ENCODE measurements around the gene EPB41. TPM values are rescaled to one million over a fixed set of nuclear protein-coding genes. Genes with fewer than 3 reads are reported as not detected.

EPB41 gene
- total RNA-seq, 1 donor = 9.5 TPM

- DNase-seq (ENCODE audit: low read depth) = no peak
These were observed 16.6 kb upstream of the EPB41 start for GRCh38 chr1:28897789-28898188.

GRCh38 chr1:28898405-28898881 lies 15.9 kb upstream of the EPB41 start:
- H3K4me3 ChIP-seq (ENCODE audit: low read depth, low read length) = no peak overlapping the region
- no peak for DNase-seq (ENCODE audit: low read depth)
- TF ChIP-seq CTCF (IDR thresholded peaks at IDR 0.05; ENCODE audit: insufficient read depth, low read depth, low read length) = no peak

More at GRCh38 chr1:28897789-28898188, 16.6 kb upstream of the EPB41 start:
- TF ChIP-seq CTCF (IDR thresholded peaks at IDR 0.05; ENCODE audit: insufficient read depth, low read depth, low read length) = no peak
- H3K4me3 ChIP-seq (ENCODE audit: low read depth, low read length) = no peak overlapping the region

- no peak for DNase-seq (ENCODE audit: low read depth)
- no peak for TF ChIP-seq CTCF (IDR thresholded peaks at IDR 0.05; ENCODE audit: insufficient read depth, low read depth, low read length)
- no peak overlapping the region for H3K4me3 ChIP-seq (ENCODE audit: low read depth, low read length)
These were observed 15.1 kb upstream of the EPB41 start for GRCh38 chr1:28899267-28899666.

DNA sequence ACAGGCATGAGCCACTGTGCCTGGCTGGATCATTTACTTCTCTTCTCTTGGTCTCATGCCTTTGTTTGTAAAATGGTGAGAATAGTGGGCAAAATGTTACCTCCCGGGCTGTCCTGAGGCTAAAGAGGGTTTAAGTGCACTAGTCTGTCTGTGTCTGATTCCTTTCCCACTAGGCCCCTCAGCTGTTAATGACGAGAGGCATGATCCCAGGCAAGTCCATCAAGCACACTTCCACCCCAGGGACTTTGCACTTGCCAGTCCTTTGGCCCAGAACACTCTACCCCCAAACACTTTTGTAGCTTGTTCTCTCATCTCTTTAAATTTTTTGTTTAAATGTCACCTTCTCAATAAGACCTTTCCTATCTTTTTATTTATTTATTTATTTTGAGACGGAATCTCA lies 13.8 kb upstream of the EPB41 start:
- no peak for DNase-seq (ENCODE audit: low read depth)
- no peak overlapping the region for H3K4me3 ChIP-seq (ENCODE audit: low read depth, low read length)
- TF ChIP-seq CTCF (IDR thresholded peaks at IDR 0.05; ENCODE audit: insufficient read depth, low read depth, low read length) = no peak

DNA sequence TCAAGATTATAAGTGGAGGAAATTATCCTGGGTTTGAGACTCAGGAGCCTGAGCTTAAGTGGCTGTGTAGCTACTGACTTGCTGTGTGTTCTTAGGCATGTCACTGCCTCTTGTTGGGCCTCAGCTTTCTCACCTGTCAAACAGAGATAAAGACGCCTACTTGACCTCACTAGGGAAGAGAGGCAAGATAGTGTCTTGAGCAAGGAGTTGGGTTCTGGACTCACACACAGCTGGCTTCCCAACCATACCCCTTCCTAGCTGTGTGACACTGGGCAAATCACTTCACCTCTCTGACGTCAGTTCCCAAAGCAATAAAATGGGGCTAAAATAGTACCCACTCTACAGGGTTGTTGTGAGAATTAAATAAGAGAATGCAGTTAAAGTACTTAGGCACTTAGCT lies 11.6 kb upstream of the EPB41 start:
- TF ChIP-seq CTCF (IDR thresholded peaks at IDR 0.05; ENCODE audit: insufficient read depth, low read depth, low read length) = no peak
- no peak for DNase-seq (ENCODE audit: low read depth)
- H3K4me3 ChIP-seq (ENCODE audit: low read depth, low read length) = no peak overlapping the region

- DNase-seq (ENCODE audit: low read depth) = no peak
- no peak for TF ChIP-seq CTCF (IDR thresholded peaks at IDR 0.05; ENCODE audit: insufficient read depth, low read depth, low read length)
- no peak overlapping the region for H3K4me3 ChIP-seq (ENCODE audit: low read depth, low read length)
These were observed 8.3 kb upstream of the EPB41 start for GRCh38 chr1:28905921-28906666.

GRCh38 chr1:28909198-28909597 lies 5.2 kb upstream of the EPB41 start:
- H3K4me3 ChIP-seq (ENCODE audit: low read depth, low read length) = no peak overlapping the region
- DNase-seq (ENCODE audit: low read depth) = no peak
- no peak for TF ChIP-seq CTCF (IDR thresholded peaks at IDR 0.05; ENCODE audit: insufficient read depth, low read depth, low read length)
